ENCODE results near the gene SLC7A14. TPM values are rescaled to one million over a fixed set of nuclear protein-coding genes. Genes with fewer than 3 reads are reported as not detected.

Gene SLC7A14
- total RNA-seq, 1 donor from 2014 or later = not detected

DNA sequence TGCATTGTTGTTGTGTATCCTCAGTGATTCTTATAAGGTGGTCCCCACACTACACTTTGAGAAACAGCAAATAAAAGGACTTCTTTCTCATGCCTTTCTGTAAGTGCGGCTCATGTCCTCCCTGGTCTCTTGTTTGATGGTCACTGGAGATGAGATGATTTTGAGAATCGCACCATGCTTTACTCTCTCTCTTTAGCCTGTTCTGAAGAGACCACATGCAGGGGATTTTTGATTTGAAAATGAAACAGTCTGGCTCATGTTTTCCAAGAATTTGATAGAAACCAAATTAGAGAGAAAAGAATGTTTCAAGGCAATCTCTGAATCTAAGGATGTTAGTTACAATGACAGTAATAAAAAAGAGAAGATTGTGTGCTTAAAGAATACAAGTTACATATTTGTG lies 149.2 kb downstream of the SLC7A14 start:
- Histone ChIP-seq H3K36me3 (no peaks in the 10 kb centered on the region), H3K4me3 (no peak overlapping the region), H3K27ac (no peak overlapping the region), H3K4me1 (no peaks in the 10 kb centered on the region), H3K27me3 (no peaks in the 10 kb centered on the region), H3K9me3 (no peaks in the 10 kb centered on the region)
- no peak for TF ChIP-seq CTCF (IDR thresholded peaks at IDR 0.05)
- DNase-seq (ENCODE audit: low spot score in 2 of 2) = no peak
- intact Hi-C loops (cut with DNase I) = no loop called here

DNA sequence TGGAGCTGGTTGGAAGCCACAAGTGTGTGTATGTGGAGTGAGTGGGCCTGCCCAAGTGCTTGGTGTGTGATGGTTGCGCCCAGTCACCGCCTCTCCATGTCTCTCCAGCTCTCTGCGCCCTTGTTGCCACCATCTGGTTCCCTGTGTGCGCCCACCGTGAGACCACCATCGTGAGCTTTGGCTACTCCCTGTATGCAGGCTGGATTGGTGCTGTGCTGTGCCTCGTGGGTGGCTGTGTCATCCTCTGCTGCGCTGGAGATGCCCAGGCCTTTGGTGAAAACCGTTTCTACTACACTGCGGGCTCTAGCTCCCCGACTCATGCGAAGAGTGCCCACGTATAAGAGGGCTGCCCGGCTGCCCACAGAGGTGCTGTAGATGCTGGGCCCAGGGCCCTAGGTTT lies 153.5 kb downstream of the SLC7A14 start:
- no peak for TF ChIP-seq CTCF (IDR thresholded peaks at IDR 0.05)
- no peaks in the 10 kb centered on the region for H3K27me3 ChIP-seq

GRCh38 chr3:170431054-170431453 lies 154.8 kb downstream of the SLC7A14 start:
- Histone ChIP-seq H3K4me1 (no peaks in the 10 kb centered on the region), H3K4me3 (no peak overlapping the region), H3K27ac (no peak overlapping the region), H3K9me3 (no peaks in the 10 kb centered on the region), H3K27me3 (no peaks in the 10 kb centered on the region), H3K36me3 (no peaks in the 10 kb centered on the region)
- no peak for TF ChIP-seq CTCF (IDR thresholded peaks at IDR 0.05)
- no peak for DNase-seq (ENCODE audit: low spot score in 2 of 2)
- intact Hi-C loops (cut with DNase I) = no loop called here

More for the DNA sequence above, 153.5 kb downstream of the SLC7A14 start:
- H3K27ac ChIP-seq = no peak overlapping the region
- no peak overlapping the region for H3K4me3 ChIP-seq
- H3K36me3 ChIP-seq = no peaks in the 10 kb centered on the region
- no peak for DNase-seq (ENCODE audit: low spot score in 2 of 2)
- H3K4me1 ChIP-seq = no peaks in the 10 kb centered on the region
- intact Hi-C loops (cut with DNase I) = no loop called here
- H3K9me3 ChIP-seq = no peaks in the 10 kb centered on the region

DNA sequence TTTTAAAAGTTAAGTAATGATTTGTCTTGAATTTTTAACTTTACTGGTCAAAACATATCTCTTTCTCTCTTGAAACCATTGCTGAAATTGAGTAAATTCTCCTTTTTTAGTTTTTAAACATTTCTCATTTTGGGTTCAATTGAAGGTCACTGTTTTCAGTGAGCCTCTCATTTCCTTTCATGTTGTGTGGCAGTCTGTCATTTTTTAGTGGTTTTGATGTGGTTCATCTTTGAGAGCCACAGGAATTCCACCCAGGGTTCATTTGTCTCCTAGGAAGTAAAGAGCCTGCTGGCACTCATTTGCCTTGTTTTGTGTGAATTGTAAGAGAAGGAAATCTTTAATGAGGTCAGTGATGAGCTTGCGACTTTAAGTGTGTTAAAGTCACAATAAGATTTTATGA lies 156.8 kb downstream of the SLC7A14 start:
- no peaks in the 10 kb centered on the region for H3K4me1 ChIP-seq
- no peak overlapping the region for H3K27ac ChIP-seq
- TF ChIP-seq CTCF (IDR thresholded peaks at IDR 0.05) = no peak
- H3K9me3 ChIP-seq = no peaks in the 10 kb centered on the region
- intact Hi-C loops (cut with DNase I) = no loop called here
- H3K4me3 ChIP-seq = no peak overlapping the region
- no peak for DNase-seq (ENCODE audit: low spot score in 2 of 2)
- no peaks in the 10 kb centered on the region for H3K27me3 ChIP-seq
- H3K36me3 ChIP-seq = no peaks in the 10 kb centered on the region

GRCh38 chr3:170428095-170428494 lies 157.8 kb downstream of the SLC7A14 start:
- no peaks in the 10 kb centered on the region for H3K4me1 ChIP-seq
- TF ChIP-seq CTCF (IDR thresholded peaks at IDR 0.05) = no peak
- H3K27ac ChIP-seq = no peak overlapping the region
- no peaks in the 10 kb centered on the region for H3K9me3 ChIP-seq
- H3K36me3 ChIP-seq = no peaks in the 10 kb centered on the region
- no peaks in the 10 kb centered on the region for H3K27me3 ChIP-seq
- no peak overlapping the region for H3K4me3 ChIP-seq
- intact Hi-C loops (cut with DNase I) = no loop called here
- DNase-seq (ENCODE audit: low spot score in 2 of 2) = no peak

GRCh38 chr3:170426240-170426797 lies 159.6 kb downstream of the SLC7A14 start:
- Histone ChIP-seq H3K27me3 (no peaks in the 10 kb centered on the region), H3K4me3 (no peak overlapping the region), H3K4me1 (no peaks in the 10 kb centered on the region), H3K27ac (no peak overlapping the region), H3K9me3 (no peaks in the 10 kb centered on the region), H3K36me3 (no peaks in the 10 kb centered on the region)
- no peak for DNase-seq (ENCODE audit: low spot score in 2 of 2)
- TF ChIP-seq CTCF (IDR thresholded peaks at IDR 0.05) = no peak
- intact Hi-C loops (cut with DNase I) = no loop called here
